Glomerular endothelial cell (primary cell): ENCODE results near the gene EIPR1. TPM values are rescaled to one million over a fixed set of nuclear protein-coding genes. Genes with fewer than 3 reads are reported as not detected.

Experiments used
- DNase-seq: peaks from one replicate; pipeline ENCODE4 v3.0.0-alpha.2; 2011; ENCODE audit warnings: low read depth, low spot score; ENCODE audit errors: extremely low read depth
- total RNA-seq: library from RNA; depleted of rRNA; stranded (reverse); fragments of >200 nt; gene quantifications from 2 replicates; pipeline ENCODE4 v1.2.3, GENCODE V29; 2015

EIPR1 gene
- total RNA-seq, 1 donor from 2014 or later, result 40.7 TPM

DNA sequence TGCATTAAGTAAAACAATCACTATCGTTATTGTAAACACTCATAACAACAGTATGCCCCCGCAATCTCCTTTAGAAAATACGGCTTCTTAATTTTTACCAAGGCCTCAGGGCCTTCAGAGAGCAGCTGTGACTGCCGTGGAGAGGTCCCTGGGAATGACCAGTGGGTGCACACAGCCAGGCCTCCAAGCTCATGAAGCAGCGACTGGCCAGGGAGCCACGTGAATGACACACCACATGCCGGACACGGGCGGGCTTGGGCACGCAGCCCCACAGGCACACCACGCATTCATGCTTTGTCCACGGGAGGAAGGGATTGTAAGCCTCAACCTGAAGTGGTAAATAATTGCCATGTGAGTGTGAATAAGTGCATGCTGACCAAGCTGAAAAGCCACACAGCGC lies 121.0 kb downstream of the EIPR1 start:
- DNase-seq, result no peak

DNA sequence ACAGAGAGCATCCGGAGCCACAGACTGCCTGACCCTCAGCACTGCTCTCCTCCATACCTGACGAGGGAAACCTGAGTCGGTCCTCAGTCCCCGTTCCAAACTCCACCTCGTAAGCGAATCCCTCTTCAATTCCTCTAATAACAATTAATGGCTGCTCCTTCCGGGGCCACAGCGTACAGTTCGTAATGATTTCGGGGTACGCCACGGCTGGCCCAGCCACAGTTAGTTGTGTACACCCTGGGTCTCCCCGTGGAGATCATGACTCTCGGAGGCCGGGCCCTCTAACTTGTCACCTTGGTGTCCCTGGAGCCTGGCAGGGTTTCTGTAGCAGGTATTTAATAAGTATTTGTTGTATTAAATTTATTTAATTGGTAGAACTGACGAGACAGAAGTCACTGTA lies 121.5 kb downstream of the EIPR1 start:
- no peak for DNase-seq

DNA sequence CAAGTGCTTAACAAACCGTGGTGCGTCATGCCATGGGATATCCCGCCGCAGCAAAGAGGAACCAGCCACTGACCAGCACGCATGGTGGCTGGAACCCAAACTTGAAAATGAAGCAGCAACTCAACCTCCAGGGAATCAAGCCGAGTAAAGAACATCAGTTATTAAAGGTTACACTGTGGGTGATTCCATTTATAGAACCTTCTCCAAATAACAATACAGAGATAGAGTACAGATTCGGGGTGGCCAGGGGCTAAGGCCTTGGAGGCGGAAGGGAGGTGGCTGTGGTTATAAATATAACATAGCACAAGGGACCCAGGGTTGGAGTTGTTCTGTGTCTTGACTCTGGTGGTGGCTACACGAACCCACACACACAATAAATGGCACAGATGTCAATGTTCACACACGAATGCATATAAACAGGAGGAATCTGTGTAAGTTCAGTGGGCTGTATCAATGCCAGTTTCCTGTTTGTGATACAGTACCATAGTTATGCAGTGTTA lies 123.1 kb downstream of the EIPR1 start:
- DNase-seq, result no peak

DNA sequence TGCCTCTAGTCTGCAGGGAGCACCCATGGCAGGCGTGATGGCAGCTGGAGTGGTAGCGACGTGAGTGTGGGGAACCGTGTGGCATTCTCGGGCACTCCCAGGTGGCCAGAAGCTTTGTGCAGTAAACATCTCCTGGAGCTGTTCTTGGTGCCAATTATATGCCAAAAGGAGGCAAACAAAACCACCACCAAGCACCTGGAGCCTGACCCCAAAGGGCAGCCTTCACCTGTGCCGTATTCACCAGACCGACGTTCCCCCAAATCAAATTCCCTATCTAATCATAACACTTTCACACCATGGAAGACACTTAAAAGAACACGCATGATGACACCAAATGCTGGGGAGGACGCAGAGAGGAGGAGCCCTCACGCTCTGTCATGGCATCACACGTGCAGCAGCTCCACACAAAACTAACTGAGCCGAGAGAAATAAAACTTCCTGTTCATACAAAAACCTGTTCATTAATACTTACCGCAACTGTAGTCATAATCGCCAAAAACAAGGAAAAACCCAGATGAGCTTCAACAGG lies 123.6 kb downstream of the EIPR1 start:
- DNase-seq, result no peak

DNA sequence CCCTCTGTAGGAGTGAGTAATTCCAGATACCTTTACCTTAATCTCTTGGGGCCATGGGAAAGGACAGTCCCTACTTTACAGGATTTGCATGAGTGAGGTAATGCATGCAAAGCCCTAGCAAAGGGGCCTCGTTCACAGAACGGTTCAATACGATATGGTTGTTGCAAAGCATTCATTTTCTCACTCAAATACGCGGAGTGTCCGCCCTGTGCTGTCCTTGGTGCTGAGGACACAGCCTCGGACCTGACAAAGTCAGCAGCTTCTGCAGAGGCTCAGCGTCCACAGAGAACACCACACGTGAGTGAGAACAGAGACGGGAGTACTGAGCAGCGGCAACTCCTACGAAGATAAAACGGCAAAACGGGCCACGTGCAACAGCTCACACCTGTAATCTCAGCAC lies 125.7 kb downstream of the EIPR1 start:
- DNase-seq, result no peak

DNA sequence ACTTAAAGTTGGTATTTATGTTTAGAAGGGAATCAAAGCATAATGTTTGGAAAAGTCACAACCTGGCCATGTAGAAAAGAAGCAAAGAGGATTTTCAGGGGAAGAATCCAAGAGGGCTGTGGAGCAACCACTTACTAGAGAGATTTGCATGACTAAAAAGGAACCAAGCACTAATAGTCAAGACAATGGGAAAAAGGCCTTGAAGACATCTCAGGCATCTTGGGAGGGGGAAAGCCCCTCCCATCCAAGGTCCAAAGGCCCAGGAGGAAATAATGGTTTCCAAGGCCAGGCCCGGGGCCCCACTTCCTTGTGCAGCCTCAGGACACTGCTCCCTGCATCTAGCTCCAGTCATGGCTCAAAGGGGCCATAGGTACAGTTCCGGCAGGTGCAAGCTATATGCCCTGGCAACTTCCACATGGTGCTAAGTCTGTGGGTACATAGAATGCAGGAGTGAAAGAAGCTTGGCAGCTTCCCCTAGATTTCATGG lies 128.1 kb downstream of the EIPR1 start:
- DNase-seq, result no peak

DNA sequence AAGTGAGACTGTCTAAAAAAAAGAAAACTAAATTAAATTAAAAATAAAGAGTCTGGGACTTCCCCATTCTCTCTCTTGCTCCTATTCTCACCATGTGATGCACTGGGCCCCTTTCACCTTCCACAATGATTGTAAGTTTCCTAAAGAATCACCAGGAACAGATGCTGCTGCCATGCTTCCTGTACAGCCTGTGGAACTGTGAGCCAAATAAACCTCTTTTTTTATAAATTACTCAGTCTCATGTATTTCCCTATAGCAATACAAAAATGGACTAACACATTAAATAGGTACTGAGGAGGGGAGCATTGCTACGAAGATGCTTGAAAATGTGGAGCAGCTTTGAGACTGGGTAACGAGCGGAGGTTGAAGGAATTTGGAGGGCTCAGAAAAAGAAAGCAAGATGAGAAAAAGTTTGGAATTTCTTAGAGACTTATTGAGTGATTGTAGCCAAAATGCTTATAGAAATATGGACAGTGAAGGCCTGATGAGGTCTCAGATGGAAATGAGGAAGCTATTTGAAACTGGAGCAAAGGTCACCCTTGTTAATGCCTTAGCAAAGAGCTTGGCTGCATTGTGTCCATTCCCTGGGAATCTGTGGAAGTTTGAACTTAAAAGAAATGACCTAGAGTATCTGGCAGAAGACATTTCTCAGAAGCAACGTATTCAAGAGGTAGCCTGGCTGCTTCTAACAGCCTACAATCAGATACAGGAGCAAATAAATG lies 128.7 kb downstream of the EIPR1 start:
- no peak for DNase-seq

DNA sequence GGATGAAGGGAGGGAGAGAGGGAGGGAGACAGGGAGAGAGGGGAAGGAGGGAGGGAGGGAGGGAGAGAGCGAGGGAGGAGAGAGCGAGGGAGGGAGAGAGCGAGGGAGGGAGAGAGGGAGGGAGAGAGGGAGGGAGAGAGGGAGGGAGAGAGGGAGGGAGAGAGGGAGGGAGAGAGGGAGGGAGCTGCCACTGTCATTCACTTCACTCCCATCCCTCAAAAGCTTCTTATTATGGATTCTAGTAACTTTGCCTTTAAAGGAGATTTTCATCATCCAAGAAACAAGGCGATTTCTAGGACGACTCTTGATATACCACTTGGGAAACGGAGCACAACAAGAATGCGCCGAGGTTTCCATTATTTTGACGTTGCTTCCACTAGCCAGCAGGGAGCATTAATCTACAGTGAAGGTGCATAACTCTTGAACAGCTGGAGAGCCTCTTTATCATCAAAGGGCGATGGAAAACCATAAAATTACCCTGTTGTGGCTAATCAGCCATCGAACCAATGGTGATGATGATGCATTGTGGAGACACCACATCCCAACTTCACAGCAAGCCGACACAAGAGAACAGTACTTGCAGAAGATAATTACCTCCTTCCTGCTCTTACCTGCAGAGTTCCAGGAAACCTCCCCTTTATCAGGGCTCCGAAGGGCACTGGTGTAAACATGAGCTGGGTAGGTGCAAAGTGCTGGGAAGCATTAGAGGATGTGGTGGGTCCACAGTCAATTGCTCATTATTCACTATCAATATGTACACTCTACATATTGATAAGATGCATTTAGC lies 130.5 kb downstream of the EIPR1 start:
- no peak for DNase-seq

DNA sequence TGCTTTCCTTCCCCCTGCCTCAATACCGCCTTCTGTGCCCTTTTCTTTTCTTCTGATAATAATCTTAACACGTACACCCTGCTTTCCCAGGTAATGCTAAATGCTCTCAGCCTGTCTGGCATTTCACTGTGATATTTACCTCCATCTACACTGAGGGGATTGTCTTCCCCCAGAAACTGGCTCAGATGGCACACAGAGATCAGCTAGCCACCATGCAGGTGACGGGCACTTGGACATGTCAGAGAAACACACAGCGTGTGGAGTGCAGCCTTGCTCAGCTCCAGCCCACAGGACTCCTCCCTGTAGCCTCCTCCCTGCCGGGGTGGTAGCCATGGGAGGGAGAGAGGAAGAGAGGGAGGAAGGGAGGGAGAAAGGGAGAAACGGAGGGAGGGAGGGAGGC lies 131.2 kb downstream of the EIPR1 start:
- no peak for DNase-seq

DNA sequence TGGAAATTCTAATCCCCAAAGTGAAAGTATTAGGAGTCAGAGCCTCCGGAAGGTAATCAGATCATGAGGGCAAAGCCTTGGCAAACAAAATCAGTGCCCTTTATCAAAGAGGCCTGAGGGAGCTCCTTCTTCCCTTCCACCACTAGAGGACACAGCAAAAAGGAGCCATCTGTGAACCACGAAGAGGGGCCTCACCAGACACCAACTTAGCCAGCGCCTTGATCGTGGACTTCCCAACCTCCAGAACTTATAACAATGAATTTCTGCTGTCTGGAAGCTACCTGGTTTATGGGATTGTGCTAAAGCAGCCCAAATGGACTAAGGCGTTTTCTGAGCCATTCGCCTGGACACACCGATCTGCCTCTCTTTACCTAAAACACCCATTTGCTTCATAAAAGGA lies 133.1 kb downstream of the EIPR1 start:
- DNase-seq, result no peak

DNA sequence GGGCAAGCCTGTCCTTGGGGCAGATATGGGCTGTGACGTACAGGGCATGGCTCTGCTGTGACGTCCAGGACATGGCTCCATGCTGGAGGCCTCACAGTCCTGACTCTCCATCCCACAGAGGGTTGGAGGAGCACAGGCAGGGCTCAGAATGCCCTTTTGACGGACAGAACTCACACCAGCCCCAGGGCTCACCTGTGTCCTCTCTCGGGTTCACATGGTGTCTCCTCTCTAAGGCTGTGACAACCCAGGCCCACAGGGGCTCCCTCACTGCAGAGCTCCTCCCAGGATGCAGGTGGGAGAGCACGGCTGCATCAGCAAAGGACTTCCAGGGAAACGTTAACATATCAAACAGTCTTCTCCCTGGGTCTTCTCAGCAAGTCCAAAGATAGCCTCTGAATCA lies 133.8 kb downstream of the EIPR1 start:
- no peak for DNase-seq

DNA sequence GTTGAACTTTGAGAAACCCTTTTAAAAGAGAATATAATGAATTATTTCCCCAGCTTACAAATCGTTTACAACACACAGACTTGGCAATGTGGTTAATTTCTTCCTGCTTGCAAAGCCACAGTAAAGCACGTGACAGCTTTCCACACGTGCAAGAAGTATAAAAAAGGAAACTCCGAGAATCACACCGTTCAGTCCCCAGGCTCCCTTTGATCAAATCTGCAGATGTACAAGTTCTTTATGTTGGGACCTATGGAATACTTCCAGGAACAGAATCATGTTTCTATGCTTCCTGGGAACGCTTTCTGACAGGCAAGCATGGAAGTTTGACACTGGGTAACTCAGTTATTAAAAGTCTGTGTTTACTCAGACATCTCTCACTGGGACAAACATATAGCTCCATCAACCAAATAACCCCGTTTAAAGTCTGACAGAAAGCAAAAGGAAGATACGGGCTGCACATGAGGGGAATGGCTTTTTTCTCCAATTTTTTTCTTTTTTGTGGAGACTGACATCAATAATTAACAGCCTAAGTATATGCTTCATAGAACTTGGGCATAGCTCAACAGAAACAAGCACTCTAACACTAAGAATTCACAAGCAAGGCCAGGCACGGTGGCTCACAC lies 134.8 kb downstream of the EIPR1 start:
- no peak for DNase-seq

DNA sequence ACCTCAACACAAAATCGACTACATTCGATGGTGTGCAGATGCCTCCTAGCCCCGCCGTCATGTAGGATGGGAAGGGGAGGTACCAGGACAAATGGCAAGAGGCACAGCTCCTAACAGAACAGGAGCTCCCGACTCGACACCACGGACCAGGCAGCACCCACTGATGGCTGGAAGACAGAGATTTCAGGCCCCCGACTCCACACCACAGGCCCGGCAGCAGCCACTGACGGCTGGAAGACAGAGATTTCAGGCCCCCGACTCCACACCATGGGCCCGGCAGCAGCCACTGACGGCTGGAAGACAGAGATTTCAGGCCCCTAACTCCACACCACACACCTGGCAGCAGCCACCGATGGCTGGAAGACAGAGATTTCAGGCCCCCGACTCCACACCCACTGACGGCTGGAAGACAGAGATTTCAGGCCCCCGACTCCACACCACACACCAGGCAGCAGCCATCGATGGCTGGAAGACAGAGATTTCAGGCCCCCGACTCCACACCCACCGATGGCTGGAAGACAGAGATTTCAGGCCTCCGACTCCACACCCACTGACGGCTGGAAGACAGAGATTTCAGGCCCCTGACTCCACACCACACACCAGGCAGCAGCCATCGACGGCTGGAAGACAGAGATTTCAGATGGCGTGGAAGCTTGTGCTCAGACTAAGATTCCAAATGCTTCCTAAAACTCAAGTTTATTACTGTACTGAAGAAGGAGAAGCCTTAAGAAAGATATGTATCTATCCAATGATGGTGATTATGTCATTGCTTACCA lies 135.5 kb downstream of the EIPR1 start:
- no peak for DNase-seq

DNA sequence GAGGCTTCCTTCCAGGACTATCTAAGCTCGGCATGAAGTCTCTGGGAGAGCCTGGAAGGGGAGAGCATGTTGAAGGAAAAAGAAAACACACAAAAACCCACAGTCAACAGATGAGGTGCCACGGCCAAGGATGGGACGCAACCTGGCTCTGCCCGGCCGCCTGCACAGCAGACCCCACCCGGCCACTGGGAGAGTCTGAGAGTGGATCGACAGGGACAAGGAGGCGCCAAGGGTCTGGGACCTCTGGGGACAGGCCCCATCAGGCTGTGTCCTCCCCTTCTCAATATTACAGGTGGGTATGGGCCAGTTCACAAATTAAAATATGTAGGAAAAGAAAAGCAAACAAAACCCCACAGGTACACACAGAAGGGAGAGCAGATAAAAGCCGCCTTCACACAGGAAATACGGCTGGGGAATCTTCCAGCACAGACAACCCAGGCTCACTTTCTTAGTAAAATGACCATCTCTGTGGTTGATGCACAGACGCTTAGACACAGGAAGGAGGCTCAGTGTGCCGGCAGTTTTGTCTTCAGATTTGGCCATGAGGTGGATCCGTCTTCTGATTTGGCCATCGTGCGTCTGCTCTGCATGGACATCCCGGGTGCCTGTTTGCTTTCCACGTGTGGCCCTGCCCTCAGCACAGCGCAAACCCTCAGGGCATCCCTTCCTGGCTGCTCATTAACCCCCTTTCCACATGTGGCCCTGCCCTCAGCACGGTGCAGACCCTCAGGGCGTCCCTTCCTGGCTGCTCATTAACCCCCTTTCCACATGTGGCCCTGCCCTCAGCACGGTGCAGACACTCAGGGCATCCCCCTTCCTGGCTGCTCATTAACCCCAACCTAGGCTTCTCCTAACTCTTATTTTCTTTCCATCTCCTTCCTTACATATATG lies 138.4 kb downstream of the EIPR1 start:
- no peak for DNase-seq

DNA sequence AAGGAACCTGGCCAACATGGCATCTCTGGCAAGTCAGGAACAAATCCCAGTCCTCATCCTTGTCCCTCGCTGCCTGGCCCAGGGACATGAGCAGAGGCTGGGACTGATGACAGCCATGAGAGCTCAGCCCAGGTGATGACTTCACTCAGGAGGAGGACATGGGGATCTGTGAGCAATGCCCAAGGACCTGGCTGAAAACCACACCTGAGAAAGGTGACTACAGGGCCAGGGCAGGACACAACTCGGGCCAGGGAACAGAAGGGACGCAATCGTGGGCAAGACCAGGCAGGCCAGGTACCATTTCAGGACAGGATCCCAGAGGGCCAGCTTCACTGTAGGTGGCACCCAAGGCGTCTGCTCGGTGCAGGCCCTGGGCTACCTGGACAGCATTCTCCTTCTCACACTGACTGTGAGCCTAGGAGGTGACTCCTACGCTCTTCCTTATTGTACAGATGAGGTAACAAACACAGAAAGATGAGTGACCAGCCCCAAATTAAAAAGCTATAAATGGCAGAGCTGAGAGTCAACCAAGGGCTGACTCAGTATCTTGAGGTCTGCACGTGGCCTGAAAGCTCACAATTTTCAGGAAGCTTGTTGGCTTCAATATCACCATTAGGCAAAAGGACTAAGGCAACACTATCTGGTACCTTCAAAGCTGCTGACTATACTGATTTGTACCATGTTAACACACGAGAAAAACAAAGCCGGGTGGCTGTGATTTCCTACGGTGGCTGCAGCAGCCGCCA lies 141.1 kb downstream of the EIPR1 start:
- DNase-seq, result no peak

DNA sequence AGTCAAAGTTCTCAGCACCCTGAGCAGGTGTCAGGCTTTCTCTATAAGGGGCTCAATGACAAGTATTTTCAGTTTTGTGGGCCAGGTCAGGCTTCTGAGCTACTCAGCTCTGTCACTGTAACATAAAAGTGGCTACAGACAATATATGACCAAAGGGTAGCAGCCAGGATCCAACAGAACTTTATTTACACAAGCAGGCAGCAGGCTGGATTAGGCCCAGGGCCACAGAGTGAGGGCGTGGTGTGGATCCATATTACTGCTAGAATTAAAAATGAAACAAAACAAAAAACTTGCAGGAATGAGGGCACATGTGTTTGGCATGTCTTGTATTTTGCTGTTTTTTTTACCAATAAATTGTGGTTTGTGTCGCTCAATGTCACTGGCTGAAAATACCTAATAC lies 143.7 kb downstream of the EIPR1 start:
- no peak for DNase-seq

DNA sequence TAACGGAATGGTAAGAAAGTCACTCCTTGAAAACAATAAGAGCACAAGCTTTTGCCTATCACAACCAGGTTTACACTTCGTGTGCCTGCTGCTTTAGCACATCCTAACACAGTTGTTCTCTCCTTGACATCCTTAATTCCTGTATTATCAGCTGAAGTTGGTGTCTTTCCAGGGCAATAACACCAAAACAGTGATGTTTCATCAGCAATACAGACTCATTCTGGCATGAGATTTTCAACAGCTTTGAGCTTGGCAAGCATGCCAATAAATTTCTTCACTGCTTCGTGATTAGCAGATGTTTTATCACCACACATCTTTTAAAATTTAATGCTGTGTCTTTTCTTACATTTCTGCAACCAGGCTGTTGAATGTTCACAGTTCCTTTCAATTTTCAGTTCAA lies 148.4 kb downstream of the EIPR1 start:
- DNase-seq, result no peak

DNA sequence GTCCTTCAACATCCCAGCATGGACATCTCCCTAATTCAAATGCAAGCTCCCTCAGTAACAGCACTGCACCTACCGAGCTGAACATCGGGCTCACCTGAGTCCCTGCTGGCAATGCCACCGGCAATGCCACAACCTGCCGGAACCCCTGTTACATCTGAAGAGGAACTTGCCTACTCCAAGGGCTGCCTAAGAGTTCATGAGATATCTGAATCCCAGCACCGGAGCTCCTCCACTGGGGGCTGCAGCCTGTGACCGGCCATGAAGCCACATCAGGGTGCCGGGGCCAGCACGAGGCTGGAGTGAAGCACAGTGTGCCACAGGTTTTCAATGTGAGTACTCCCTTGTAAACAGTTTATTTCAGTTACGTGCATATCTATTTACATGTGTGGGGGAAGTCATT lies 152.9 kb downstream of the EIPR1 start:
- no peak for DNase-seq
